DOHH2 (cell line): ENCODE measurements around the gene CHIC1.
"Not testable (repeated sequence)": the region's sequence is repeated elsewhere in the genome, so short reads cannot be mapped to it uniquely, and the experiment has no call there.

Experiments used
- H3F3A ChIP-seq: fragments of 200-600 bp; sonication (generic), shearing (Covaris generic); 2 replicates; pipeline ENCODE4 v1.6.0; 2016; ENCODE audit warnings: antibody characterized with exemption, mild to moderate bottlenecking; ENCODE audit not compliant: control insufficient read depth, insufficient read depth
- H3K27ac ChIP-seq: fragments of 200-600 bp; sonication (generic); 2 replicates; pipeline ENCODE4 v1.5.1; 2014; ENCODE audit warnings: low read depth, mild to moderate bottlenecking, low read length, moderate library complexity
- H3K27me3 ChIP-seq: fragments of 200-600 bp; sonication (generic); 2 replicates; pipeline ENCODE4 v1.6.1; 2014; ENCODE audit warnings: mild to moderate bottlenecking, low read length, mixed read lengths; ENCODE audit not compliant: control insufficient read depth
- H3K36me3 ChIP-seq: fragments of 200-600 bp; sonication (generic); 2 replicates; pipeline ENCODE4 v1.6.1; 2014; ENCODE audit warnings: mild to moderate bottlenecking, low read length, moderate library complexity, mixed read lengths; ENCODE audit not compliant: control insufficient read depth
- H3K4me1 ChIP-seq: fragments of 200-600 bp; sonication (generic); 2 replicates; pipeline ENCODE4 v1.6.1; 2014; ENCODE audit warnings: mild to moderate bottlenecking, low read length, mixed read lengths; ENCODE audit not compliant: control insufficient read depth
- H3K4me2 ChIP-seq: fragments of 200-600 bp; sonication (generic); 2 replicates; pipeline ENCODE4 v1.6.0; 2014; ENCODE audit warnings: mild to moderate bottlenecking, low read length, moderate library complexity
- H3K4me3 ChIP-seq: fragments of 200-600 bp; sonication (generic); 2 replicates; pipeline ENCODE4 v1.5.1; 2014; ENCODE audit warnings: mild to moderate bottlenecking, low read length, mixed read lengths
- H3K79me2 ChIP-seq: fragments of 200-600 bp; sonication (generic); 2 replicates; pipeline ENCODE4 v1.6.1; 2014; ENCODE audit warnings: mild to moderate bottlenecking, low read length, mixed read lengths; ENCODE audit not compliant: control insufficient read depth
- H3K9me2 ChIP-seq: fragments of 200-600 bp; sonication (generic); replicated peaks from 2 replicates; pipeline ENCODE4 v1.6.1; 2014; ENCODE audit warnings: mild to moderate bottlenecking, low read length, mixed read lengths; ENCODE audit not compliant: control insufficient read depth
- H3K9me3 ChIP-seq: fragments of 200-600 bp; sonication (generic); 2 replicates; pipeline ENCODE4 v1.6.1; 2014; ENCODE audit warnings: antibody characterized with exemption, low read length, mixed read lengths; ENCODE audit not compliant: control insufficient read depth, insufficient read depth
- H4K20me1 ChIP-seq: fragments of 200-600 bp; sonication (generic); 2 replicates; pipeline ENCODE4 v1.6.0; 2014; ENCODE audit warnings: low read depth, mild to moderate bottlenecking, antibody characterized with exemption, low read length, moderate library complexity; ENCODE audit not compliant: control insufficient read depth, insufficient read depth
- EZH2phosphoT487 ChIP-seq: fragments of 200-600 bp; sonication (generic); IDR thresholded peaks from 2 replicates; pipeline ENCODE4 v1.6.1; 2017; ENCODE audit warnings: borderline replicate concordance, mild to moderate bottlenecking, antibody characterized with exemption, low read length, moderate library complexity, mixed read lengths
- TF ChIP-seq, protein P1 (sequence below): fragments of 200-600 bp; sonication (generic); IDR thresholded peaks from one replicate; pipeline ENCODE4 v1.5.1; 2014; ENCODE audit warnings: antibody characterized with exemption, mild to moderate bottlenecking, low read depth, low read length; ENCODE audit not compliant: poor library complexity, severe bottlenecking

The CHIC1 gene

DNA sequence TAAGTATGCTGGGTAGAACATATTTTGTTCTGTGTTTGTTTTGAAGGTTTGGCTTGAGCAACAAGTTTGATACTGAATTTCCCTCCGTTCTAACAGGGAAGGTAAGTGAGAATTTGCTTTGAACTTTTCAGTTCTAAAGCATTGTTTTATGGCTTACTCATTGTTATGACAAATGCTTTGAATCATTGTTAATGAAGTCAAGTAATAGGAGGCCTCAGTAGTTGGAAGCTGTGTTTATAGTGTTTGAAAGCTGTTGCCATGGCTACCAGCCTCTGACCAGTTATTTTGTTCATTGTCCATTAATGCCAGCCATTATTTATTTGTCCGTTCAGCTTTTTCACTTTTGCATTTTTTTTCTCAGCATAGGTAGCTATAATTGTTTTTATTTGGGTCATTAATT, 14.4 kb downstream of the CHIC1 start:
- H4K20me1 ChIP-seq, result no peaks in the 10 kb centered on the region
- H3K9me3 ChIP-seq, result no peaks in the 10 kb centered on the region
- H3K27me3 ChIP-seq, result no peaks in the 10 kb centered on the region
- no peak overlapping the region for H3K27ac ChIP-seq
- H3K79me2 ChIP-seq, result peaks cover 14% of the 10 kb centered on the region
- TF ChIP-seq, protein P1, sequence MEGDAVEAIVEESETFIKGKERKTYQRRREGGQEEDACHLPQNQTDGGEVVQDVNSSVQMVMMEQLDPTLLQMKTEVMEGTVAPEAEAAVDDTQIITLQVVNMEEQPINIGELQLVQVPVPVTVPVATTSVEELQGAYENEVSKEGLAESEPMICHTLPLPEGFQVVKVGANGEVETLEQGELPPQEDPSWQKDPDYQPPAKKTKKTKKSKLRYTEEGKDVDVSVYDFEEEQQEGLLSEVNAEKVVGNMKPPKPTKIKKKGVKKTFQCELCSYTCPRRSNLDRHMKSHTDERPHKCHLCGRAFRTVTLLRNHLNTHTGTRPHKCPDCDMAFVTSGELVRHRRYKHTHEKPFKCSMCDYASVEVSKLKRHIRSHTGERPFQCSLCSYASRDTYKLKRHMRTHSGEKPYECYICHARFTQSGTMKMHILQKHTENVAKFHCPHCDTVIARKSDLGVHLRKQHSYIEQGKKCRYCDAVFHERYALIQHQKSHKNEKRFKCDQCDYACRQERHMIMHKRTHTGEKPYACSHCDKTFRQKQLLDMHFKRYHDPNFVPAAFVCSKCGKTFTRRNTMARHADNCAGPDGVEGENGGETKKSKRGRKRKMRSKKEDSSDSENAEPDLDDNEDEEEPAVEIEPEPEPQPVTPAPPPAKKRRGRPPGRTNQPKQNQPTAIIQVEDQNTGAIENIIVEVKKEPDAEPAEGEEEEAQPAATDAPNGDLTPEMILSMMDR, result no peak
- TF ChIP-seq EZH2phosphoT487, result no peak
- H3K36me3 ChIP-seq, result no peaks in the 10 kb centered on the region
- H3K4me2 ChIP-seq, result no peak overlapping the region
- H3K4me1 ChIP-seq, result no peaks in the 10 kb centered on the region
- no peaks in the 10 kb centered on the region for H3F3A ChIP-seq
- H3K9me2 ChIP-seq, result no peaks in the 10 kb centered on the region
- no peak overlapping the region for H3K4me3 ChIP-seq

GRCh38 chrX:73581002-73581628, 18.1 kb downstream of the CHIC1 start:
- Histone ChIP-seq H3K4me1 (no peaks in the 10 kb centered on the region), H3K36me3 (no peaks in the 10 kb centered on the region), H3F3A (no peaks in the 10 kb centered on the region), H3K4me3 (no peak overlapping the region), H3K9me2 (no peaks in the 10 kb centered on the region), H3K9me3 (no peaks in the 10 kb centered on the region), H4K20me1 (no peaks in the 10 kb centered on the region), H3K4me2 (no peak overlapping the region), H3K79me2 (no peaks in the 10 kb centered on the region), H3K27me3 (no peaks in the 10 kb centered on the region), H3K27ac (no peak overlapping the region)
- TF ChIP-seq EZH2phosphoT487, result no peak
- TF ChIP-seq, protein P1, result no peak

GRCh38 chrX:73597758-73598157, 34.8 kb downstream of the CHIC1 start:
- not testable (repeated sequence) for H3F3A ChIP-seq, H3K4me1 ChIP-seq, H3K4me3 ChIP-seq, H3K36me3 ChIP-seq, H3K79me2 ChIP-seq, H3K9me3 ChIP-seq, H3K27me3 ChIP-seq, H3K27ac ChIP-seq, H3K9me2 ChIP-seq, H4K20me1 ChIP-seq, H3K4me2 ChIP-seq

GRCh38 chrX:73615022-73615421, 52.0 kb downstream of the CHIC1 start:
- Histone ChIP-seq H3K4me1 (no peaks in the 10 kb centered on the region), H3K79me2 (no peaks in the 10 kb centered on the region), H3K4me2 (no peak overlapping the region), H3F3A (no peaks in the 10 kb centered on the region), H3K27me3 (no peaks in the 10 kb centered on the region), H3K27ac (no peak overlapping the region), H4K20me1 (no peaks in the 10 kb centered on the region), H3K36me3 (no peaks in the 10 kb centered on the region), H3K9me2 (no peaks in the 10 kb centered on the region), H3K4me3 (no peak overlapping the region), H3K9me3 (no peaks in the 10 kb centered on the region)
- no peak for TF ChIP-seq EZH2phosphoT487

DNA sequence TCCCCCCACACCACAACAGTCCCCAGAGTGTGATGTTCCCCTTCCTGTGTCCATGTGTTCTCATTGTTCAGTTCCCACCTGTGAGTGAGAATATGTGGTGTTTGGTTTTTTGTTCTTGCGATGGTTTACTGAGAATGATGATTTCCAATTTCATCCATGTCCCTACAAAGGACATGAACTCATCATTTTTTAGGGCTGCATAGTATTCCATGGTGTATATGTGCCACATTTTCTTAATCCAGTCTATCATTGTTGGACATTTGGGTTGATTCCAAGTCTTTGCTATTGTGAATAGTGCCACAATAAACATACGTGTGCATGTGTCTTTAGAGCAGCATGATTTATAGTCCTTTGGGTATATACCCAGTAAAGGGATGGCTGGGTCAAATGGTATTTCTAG, 78.7 kb downstream of the CHIC1 start:
- not testable (repeated sequence) for H3K4me3 ChIP-seq, H3K27me3 ChIP-seq, H3K9me3 ChIP-seq, H3K4me1 ChIP-seq, H3K79me2 ChIP-seq, H3K27ac ChIP-seq, H4K20me1 ChIP-seq, H3F3A ChIP-seq, H3K9me2 ChIP-seq, H3K4me2 ChIP-seq, H3K36me3 ChIP-seq
